Posterior cingulate gyrus (tissue), 11 donors: ENCODE results near the gene B4GALT6.

Source experiments
- DNase-seq, 10 donors: peaks; one replicate each; pipeline versions ENCODE4 v3.0.0 to v3.0.0-alpha.2; 2020 to 2021; ENCODE audit warnings: mixed read lengths in 3 of 10
- intact Hi-C: fragments of 100-400 bp; cut with DNase I; formaldehyde crosslinking; loops from one replicate; pipeline ENCODE4 v1.15.1; 2023

B4GALT6 gene

DNA sequence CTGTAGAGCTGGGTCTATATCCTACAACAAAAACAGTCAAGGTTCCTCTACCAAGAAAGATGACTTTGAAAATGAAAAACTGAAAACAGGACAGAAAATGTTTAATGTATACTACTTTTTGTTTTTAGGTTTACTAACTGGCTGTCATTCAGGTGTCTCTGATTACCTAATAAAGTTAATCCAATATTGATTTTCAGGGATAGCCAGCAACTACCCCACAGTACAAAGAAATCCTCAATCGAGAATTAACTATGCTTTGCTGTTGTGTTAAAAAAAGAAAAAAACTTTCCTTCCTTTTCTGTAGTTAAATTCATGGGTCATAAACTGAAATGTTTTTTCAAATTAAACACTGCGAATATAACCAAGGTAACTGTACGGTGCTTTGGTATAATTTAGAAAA is 46.9 kb downstream of the B4GALT6 start:
- intact Hi-C loops: no loop called here

DNA sequence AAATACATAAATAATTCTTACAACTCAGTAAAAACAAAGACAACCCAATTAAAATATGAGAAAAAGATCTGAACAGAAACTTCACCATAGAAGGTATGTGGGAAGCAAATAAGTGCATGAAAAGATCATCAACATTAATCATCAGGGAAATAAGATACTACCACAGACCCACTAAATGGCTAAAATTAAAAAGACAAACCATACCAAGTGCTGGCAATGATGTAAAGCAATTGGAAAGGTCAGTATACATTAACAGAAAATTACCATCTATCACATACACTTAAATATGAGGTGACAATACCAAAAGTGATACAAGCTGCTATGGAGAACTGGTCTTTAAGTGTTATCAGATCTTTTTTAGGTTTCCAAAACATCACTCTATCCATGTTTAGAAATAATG is 48.0 kb downstream of the B4GALT6 start:
- no peak for DNase-seq
- intact Hi-C loops: no loop called here

More for the DNA sequence above, 46.9 kb downstream of the B4GALT6 start:
- no peak for DNase-seq

DNA sequence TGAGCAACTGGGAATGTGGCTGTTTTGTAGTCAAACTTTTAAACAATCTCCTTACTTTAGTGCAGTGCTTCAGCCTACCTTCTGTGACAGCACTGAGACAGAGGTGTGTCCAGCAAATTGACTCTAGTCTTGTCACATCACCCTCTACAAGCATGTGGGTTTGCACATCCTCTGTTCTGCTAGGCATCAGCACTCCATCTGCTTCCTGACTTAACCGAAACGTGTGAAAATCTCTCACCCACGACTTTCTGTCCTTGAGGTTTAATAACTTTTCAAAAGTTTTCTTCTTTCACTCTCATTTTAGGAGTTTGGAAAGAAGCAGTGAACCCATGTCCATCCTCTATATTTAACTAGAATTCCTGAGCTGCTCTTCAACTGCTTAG is 50.1 kb downstream of the B4GALT6 start:
- DNase-seq: no peak
- intact Hi-C loops: no loop called here

DNA sequence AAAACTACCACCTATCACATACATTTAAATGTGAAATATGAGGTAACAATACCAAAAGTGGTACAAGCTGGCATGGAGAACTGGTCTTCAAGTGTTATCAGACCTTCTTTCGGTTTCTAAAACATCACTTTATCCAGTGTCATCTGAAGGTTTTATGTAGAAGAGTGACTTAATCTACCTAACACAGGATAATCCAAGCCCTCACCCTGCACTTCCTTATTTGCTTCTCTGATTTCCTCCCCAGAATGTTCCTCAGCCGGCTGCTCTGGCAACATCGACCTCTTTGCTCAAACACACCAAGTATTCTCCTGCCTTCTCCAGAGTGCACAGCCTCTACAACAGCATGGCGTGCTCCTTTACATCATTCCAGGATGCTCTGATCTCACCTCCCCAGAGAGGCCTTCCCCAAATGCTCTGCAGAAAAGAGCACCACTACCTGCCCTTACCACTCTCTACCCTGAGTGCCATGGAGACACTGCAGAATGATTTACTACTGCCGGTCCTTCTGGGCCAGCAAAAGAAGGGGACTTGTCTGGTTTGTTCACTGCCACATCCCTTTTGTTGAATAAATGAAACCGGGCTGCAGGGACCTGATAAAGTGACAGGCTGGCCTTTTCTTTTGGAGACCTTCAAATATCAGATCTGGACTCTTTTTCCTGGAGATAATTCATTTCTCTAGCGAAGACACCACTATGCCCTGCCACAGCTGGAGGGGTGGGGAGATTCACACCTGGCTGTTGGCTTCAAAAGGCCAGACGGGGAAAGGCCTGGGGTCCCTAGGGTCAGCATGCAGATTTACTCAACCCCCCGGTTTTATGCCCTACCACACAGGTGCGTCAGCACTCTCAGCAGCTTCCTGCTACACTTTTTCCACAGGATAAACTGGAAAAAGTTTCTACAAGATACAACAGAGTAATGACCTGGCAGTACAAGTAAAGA is 50.7 kb downstream of the B4GALT6 start:
- intact Hi-C loops: no loop called here
- no peak for DNase-seq

DNA sequence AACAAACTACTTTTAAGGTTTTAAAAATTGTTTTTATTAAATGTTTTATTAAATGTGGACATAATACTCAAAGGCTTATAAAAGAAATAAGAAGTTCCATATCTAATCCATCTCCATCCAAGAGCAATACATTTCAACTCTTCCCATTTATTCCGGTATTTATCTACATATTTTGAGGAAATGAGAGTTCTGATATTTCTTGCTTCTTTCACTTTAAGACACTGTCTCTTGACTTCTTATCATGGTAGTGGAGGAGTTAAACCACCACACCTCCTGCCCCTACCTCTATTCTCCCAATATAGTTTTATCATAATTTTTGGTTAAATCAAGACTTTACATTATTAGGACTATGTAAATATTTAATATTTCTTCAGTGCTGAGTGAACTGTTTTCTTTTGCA is 52.0 kb downstream of the B4GALT6 start:
- intact Hi-C loops: no loop called here

DNA sequence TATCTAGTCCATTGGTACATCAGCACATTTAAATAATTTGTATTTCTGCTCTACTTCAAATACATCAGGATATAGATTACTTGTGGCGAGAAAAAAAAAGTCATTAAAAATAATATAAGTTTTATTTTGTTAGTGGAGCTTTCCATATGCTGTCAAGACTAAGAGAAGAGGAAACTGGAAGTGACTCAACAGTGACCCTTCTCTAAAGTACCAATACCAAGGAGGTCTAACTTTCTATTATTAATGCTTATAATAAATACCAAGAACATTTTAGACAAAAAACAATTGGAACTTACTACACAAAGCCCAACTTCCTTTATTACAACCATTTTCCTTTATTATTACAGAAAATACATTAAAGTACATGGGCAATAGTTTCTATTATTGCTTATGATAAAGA is 52.9 kb downstream of the B4GALT6 start:
- DNase-seq: no peak
- intact Hi-C loops: no loop called here

More for the DNA sequence above, 52.0 kb downstream of the B4GALT6 start:
- DNase-seq: no peak

DNA sequence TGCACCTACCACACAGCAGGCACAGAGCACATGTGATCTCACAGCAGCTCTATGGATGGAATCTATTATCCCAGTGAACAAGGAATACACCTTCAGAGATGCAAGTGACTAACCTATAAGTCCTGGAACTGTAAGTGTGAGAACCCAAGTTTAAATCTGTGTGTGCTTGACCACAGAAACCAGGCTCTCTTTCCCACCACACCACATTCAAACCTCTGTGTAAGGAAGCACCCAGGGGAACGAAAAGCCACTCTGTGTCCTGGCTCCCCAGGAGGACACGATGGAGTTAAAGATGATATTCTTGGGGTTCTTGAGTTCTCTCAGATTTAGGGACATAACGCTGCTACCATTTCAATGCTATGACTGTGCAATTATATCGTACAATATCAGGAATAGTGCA is 53.8 kb downstream of the B4GALT6 start:
- DNase-seq: no peak
- intact Hi-C loops: no loop called here

DNA sequence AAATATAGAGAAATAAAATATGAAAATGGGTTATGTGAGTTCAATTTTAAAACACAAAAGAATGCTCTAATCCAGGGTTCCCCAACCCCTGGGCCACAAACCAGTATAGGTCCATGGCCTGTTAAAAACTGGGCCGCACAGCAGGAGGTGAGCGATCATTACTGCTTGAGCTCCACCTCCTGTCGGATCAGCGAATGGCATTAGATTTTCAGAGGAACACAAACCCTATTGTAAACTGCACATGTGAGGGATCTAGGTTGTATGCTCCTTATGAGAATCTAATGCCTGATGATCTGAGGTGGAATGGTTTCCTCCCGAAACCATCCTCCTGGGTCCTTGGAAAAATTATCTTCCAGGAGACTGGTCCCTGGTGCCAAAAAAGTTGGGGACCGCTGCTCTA is 58.0 kb downstream of the B4GALT6 start:
- no peak for DNase-seq
- intact Hi-C loops: no loop called here

DNA sequence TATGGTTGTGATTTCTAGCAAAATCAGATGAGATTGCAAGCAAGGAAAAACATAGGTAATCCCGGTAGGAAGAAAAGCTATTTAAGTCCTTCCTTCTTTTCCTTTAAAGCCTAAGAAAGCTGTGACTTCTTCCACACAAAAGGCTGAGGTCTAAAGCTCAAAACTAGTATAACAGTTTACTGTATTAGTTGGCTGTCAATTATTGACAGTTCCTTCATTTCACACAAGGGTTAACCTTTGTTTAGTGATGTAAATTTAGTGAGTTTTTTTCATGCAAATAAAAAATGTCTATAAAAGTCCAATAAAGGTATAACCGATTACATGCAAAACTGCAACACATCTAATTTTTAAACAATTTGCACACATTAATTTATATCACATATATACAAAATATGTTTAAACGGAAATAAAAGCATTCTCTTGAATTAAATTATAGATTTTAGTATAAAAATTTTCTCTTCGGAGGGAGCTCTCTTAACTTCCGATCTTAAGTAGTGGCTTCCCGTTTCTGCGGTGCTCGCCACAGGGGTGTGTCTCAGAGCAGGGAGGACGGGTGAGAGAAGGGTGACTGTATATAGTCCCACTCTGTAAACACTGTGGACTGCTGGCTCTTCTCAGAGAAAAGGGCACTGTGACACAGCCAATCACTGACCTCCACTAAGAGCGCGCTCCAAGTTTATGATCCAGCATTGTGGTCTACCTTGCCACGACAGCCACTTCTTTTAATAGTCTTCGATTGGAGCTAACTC is 59.3 kb downstream of the B4GALT6 start:
- intact Hi-C loops: no loop called here
- no peak for DNase-seq

DNA sequence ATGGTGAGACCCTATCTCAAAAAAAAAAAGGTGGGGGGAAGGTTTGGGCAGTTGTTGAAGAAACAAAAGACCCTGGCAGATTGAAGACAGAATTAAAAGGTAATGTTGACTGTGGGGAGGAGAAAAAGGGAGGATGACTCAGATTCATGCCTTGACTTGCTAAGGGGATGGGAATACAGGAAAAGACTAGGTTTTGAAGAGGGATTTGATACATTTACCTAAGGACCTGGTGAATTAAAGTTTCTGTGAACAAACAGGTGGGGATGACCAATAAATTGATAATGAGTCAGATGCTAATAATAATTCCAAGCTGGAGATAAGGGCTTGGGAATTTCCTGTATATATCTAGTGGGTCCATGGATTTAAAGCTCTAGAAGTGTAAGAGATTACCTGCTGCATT is 65.1 kb downstream of the B4GALT6 start:
- intact Hi-C loops: no loop called here
- DNase-seq: no peak

DNA sequence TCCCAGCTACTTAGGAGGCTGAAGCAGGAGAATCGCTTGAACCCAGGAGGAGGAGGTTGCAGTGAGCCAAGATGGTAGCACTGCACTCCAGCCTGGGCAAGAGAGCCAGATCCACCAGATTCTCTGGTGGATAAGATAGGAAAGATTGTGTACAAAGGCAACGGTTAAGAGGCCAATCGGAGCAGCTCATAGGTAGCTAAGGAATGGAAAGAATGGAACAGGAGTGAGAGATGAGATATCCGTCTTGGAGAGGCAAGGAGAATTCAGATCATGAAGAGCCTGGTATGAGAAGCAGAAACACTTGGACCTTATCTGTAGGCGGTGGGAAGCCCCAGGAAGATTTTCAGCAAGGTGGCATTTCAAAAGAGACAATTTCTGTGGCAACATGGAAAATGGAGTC is 65.6 kb downstream of the B4GALT6 start:
- no peak for DNase-seq
- intact Hi-C loops: no loop called here

DNA sequence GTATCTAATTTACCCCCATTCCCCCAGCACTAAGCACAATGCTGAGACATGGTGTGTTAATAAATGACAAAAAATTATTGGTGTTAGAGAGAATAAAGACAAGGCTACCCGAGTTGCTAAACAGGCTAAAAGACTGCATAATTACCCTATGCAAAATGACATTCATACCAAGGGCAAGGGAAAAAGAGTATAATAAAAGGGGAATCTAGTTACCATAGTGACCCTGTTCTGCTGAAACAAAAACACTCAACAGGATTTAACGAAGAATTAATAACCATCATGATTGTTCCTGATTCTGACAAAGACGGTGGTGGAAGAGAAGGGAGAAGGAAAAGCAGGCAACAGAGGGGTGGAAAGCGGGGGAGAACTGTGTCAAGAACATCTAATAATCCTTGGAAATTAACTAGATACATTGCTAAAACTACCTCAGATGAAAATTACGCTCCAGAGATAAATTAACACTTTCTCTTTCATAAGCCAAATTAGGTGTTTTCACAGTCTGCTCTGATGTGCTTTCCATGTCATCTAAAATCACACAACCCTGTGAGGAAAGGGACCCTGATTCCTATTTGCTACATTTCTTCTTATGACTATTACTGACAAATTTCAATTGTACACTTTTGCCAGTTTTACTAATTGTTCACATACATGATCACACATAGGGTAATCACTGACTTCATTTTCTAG is 67.2 kb downstream of the B4GALT6 start:
- DNase-seq: no peak

DNA sequence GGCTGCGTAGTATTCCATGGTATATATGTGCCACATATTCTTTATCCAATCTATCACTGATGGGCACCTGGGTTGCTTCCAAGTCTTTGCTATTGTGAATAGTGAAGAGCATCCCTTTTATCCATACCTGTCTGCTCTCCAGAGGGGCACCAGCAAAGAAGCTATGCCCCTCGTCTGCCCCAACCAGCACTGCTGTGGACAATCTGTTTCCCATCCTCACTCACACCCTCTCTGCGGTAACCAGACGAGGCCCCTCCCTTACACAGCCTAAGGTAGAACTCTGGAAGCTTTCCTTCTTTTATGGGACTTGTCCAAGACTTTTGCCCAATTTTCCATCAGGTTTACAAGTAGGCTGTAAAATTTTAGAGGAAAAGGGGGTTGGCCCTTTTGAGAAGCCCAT is 67.8 kb downstream of the B4GALT6 start:
- DNase-seq: no peak
- intact Hi-C loops: no loop called here

More for the DNA sequence above, 67.2 kb downstream of the B4GALT6 start:
- intact Hi-C loops: no loop called here

DNA sequence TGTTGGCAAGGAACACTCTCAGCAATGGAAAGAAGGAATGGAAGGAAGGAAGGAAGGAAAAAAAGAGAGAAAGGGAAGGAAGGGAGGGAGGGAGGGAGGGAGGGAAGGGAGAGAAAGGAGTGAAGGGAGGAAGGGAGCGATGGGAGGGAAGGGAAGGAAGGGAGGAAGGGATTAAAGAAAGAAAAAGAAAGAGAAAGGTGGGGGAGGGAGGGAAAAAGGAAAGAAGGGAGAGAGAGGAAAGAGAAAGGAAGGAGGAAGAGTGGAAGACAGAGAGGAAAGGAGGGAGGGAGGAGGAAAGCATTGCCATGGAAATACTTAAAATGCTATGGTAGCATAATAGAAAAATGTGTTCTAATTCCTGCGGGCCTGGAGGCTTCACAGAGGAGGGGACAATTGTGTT is 70.3 kb downstream of the B4GALT6 start:
- no peak for DNase-seq
- intact Hi-C loops: no loop called here

DNA sequence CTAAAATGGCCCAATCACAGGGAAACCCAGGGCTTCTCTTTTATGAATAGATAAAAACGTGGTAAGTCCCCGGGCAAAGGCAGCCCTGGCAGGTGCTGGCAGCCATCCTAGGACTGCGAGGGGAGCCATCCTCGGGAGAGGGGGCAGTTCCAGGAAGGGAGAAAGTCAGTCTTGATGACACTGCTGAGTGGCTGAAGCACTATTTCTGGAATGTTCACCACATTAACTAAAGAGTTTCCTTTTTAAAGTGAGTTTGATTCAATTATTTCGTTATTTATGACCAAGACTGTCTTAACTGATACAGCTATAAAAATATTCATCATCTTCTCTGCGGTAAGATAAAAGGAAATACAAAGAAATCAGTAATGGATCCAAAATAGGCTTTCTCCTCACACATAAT is 72.3 kb downstream of the B4GALT6 start:
- DNase-seq: no peak
- intact Hi-C loops: no loop called here

DNA sequence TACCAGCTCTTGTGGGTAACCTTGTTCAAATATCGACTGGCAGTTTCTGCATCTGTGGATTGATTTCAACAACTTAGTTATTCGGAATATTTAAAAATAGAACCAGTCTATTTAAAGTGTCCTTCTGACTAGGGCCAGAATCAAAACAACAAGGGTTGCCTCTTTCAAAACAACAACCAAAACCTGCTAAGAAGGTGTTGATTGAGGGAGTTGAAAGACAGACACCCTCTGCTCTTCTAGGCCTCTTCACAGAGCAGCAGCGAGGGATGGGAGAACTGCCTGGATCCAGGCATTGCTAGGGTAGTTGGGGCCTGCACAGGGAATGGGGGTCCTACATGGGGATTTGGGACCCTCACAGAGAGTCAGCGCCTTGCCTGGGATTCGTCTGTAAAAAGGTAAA is 72.9 kb downstream of the B4GALT6 start:
- intact Hi-C loops: no loop called here
- no peak for DNase-seq

DNA sequence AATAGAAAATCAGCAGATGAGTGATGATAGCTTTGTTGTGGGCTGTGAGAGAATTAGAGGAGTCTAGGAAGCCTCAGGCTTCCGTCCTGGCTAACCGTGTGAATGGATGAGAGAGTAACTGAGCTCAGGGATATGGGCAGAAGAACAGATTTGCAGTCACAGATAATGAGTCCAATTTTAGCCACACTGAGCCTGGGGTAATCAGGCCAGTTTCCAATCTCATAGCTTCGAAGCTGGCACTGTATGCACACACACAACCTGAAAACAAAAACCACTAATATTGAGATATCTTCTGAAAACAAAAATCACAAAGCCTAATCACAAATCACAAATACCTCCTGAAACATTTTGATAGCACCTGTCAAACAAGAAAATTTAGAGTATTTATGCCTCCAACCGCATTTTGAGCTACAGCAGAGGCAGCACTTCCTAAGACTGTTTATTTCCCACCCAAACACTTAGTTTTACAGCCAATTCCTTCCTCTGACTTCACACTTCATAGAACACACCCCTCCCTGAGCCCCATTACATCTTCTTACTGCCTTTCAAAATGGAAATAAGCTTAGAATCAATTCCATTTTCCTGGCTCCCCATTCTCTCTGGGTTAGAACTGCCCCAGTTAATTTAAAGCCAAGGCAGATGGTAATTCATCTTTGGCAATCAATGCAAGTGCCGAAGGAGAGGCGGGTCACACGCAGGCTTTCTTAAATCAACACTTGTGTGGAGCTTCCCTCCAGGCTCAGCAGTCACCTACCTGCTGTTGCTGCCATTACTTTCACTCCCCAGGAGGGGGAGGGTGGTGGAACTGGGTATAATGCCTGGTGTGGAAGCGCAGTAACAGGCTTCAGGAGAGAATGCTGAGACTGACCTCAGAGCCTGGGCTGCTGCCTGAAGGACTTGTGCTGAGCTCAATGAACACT is 73.8 kb downstream of the B4GALT6 start:
- no peak for DNase-seq

DNA sequence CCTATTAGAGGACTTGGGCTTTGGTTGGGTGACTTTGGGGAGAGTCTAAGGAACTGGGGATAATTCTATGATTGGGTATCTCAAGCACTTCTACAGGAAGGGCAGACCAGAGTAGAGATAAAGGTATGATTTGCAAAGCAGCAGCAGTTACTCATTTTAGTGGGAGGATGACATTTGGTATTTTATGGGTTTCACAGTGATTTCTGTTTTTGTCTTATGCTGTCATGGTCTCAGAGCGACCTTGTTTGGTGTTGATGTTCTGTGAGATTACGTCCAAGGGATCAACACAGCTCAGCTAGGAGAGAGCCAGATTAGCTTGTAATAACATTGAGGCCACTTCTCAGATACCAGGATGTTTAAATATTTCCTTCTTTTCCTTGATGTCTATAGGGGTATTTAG is 74.5 kb downstream of the B4GALT6 start:
- no peak for DNase-seq
- intact Hi-C loops: no loop called here

More for the DNA sequence above, 73.8 kb downstream of the B4GALT6 start:
- intact Hi-C loops: no loop called here

DNA sequence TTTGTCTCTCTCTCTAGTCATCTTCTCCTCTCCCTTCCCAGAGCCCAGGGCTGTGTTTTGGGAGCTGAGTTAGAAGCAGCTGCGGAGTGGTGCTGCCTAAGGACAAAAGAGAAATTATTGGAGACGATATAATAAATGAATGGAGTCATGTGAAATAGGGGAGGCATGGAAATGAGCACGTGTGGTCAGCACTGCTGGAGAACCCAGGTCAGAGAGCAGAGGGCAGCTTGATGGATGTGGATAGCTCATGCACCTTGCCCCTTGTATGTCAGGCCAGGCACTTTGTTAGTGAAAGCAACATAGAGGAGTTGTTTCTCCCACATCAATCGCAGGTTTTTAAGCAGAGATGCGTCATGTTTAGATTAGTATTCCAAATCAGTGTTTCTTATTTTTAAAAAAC is 77.0 kb downstream of the B4GALT6 start:
- no peak for DNase-seq
- intact Hi-C loops: no loop called here

DNA sequence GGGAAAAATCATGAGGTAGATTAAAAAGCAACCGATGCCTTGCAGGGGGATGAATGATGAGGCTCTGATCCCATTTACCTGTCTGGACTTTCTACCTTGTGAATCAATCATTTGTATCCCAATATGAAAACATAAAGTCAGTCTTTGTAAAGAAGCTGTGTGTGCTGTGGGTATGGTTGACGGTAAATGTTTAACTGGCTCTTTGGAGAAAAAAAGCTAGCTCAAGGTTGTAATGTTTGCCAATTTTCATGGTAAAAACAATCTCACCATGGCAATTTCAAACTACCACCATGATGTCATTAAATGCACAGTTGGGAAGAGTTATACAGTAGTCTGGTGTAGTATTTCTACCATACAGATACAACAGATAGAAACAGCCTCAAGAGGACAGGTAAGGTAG is 78.1 kb downstream of the B4GALT6 start:
- intact Hi-C loops: no loop called here
- DNase-seq: no peak
